Right cardiac atrium (tissue), 5 donors: Measurements from ENCODE around the gene ADD1. TPM values are rescaled to one million over a fixed set of nuclear protein-coding genes. Genes with fewer than 3 reads are reported as not detected.
A peak's percentile ranks its signal among the peaks of the same experiment; 100 is the strongest.

Source experiments
- ATAC-seq, 2 donors: fragments of 200-7000 bp; cut with Tn5 transposase; one replicate each; pipeline versions ENCODE4 v1.8.0 to v1.9.1; 2020; ENCODE audit warnings: moderate library complexity in 2 of 2, mild to moderate bottlenecking in 1 of 2
- DNase-seq, 3 donors: peaks; one replicate each; pipeline ENCODE4 v3.0.0-alpha.2; 2020
- H3K27ac ChIP-seq: one replicate; pipeline ENCODE4 v1.5.1; 2013; ENCODE audit warnings: mild to moderate bottlenecking, low read length, control low read depth, moderate library complexity
- H3K27me3 ChIP-seq: one replicate; pipeline ENCODE4 v1.6.1; 2013; ENCODE audit not compliant: control insufficient read depth, insufficient read depth
- H3K4me1 ChIP-seq: one replicate; pipeline ENCODE4 v1.6.1; 2013; ENCODE audit warnings: low read length; ENCODE audit not compliant: control insufficient read depth, insufficient read depth
- H3K4me3 ChIP-seq: one replicate; pipeline ENCODE4 v1.5.1; 2013; ENCODE audit warnings: low read length, control low read depth
- H3K9me3 ChIP-seq: one replicate; pipeline ENCODE4 v1.6.1; 2013; ENCODE audit warnings: low read length; ENCODE audit not compliant: control insufficient read depth
- WGBS: extraction: QIAGEN DNeasy Blood & Tissue Kit; methylation state at CpG from one replicate; pipeline ENCODE4 v1.1.7; 2013; 5-methylcytosine and 5-hydroxymethylcytosine counted together
- intact Hi-C, 4 donors: fragments of 100-400 bp; cut with DNase I; formaldehyde crosslinking; loops; one replicate each; pipeline versions ENCODE4 v1.11.0 to v1.14.0; 2022 to 2023
- polyA plus RNA-seq: library from polyadenylated mRNA; stranded (reverse); fragments of 200-250 nt; gene quantifications from one replicate; pipeline ENCODE4 v1.2.3, GENCODE V29; 2013
- total RNA-seq, 4 donors: library from RNA; stranded (reverse); fragmentation: NEBNext Ultra II Directional; extraction: Animal tissue kit (Norgen Biotek cat#: 25700); gene quantifications; one replicate each; pipeline ENCODE4 v1.2.1, GENCODE V29; 2021
- donor health status: healthy with polysubstance abuse.
- donor health status: DM: no; HTN: yes; CAD: no.
- donor health status: DM: no; HTN: no; CAD: no.
- donor health status: DM: no; HTN: yes; CAD: no; lungs with severe emphysema.
- donor health status: DM: yes; HTN: yes; CAD: no.

The ADD1 gene
- total and polyA plus RNA-seq, 5 donors: 207 to 256 (median 218) TPM

- 93% methylated on average over 36 of the region's 36 CpGs for WGBS
- Histone ChIP-seq H3K27me3 (no peaks in the 10 kb centered on the region), H3K27ac (no peak overlapping the region), H3K9me3 (no peaks in the 10 kb centered on the region), H3K4me1 (no peaks in the 10 kb centered on the region), H3K4me3 (no peak overlapping the region)
- intact Hi-C loops: no loop called here
- no peak for ATAC-seq
- DNase-seq: peak in 2 of 3 donors; percentile 58 to 60
Measured at GRCh38 chr4:2831611-2832308, 11.9 kb upstream of the ADD1 start.

GRCh38 chr4:2832309-2832980 is 11.2 kb upstream of the ADD1 start:
- H3K27me3 ChIP-seq: no peaks in the 10 kb centered on the region
- H3K9me3 ChIP-seq: no peaks in the 10 kb centered on the region
- 94% methylated on average over 20 of the region's 20 CpGs for WGBS
- peaks cover 3% of the 10 kb centered on the region for H3K4me1 ChIP-seq
- H3K4me3 ChIP-seq: no peak overlapping the region
- DNase-seq: peak in 2 of 3 donors; percentile 24 to 41
- ATAC-seq: no peak
- intact Hi-C loops: no loop called here
- no peak overlapping the region for H3K27ac ChIP-seq

GRCh38 chr4:2832981-2833670 is 10.5 kb upstream of the ADD1 start:
- intact Hi-C loops: no loop called here
- H3K9me3 ChIP-seq: no peaks in the 10 kb centered on the region
- no peak overlapping the region for H3K27ac ChIP-seq
- 92% methylated on average over 19 of the region's 19 CpGs for WGBS
- no peaks in the 10 kb centered on the region for H3K27me3 ChIP-seq
- no peak for ATAC-seq
- H3K4me1 ChIP-seq: peaks cover 5% of the 10 kb centered on the region
- no peak overlapping the region for H3K4me3 ChIP-seq
- DNase-seq: peak in 2 of 3 donors; percentile 34 to 35

GRCh38 chr4:2833671-2834000 is 10.0 kb upstream of the ADD1 start:
- 92% methylated on average over 7 of the region's 7 CpGs for WGBS
- H3K27ac ChIP-seq: no peak overlapping the region
- H3K4me3 ChIP-seq: no peak overlapping the region
- H3K9me3 ChIP-seq: no peaks in the 10 kb centered on the region
- peaks cover 5% of the 10 kb centered on the region for H3K4me1 ChIP-seq
- intact Hi-C loops: no loop called here
- DNase-seq: peak in 1 of 3 donors; percentile 34
- no peak for ATAC-seq
- H3K27me3 ChIP-seq: no peaks in the 10 kb centered on the region

- DNase-seq (peak in 2 of 3 donors; percentile 38 to 40), ATAC-seq (no peak)
- no peak overlapping the region for H3K4me3 ChIP-seq
- WGBS: 82% methylated on average over 13 of the region's 13 CpGs
- intact Hi-C loops: no loop called here
- no peaks in the 10 kb centered on the region for H3K9me3 ChIP-seq
- H3K27me3 ChIP-seq: no peaks in the 10 kb centered on the region
- no peak overlapping the region for H3K27ac ChIP-seq
- peaks cover 5% of the 10 kb centered on the region for H3K4me1 ChIP-seq
Measured at GRCh38 chr4:2834001-2834921, 9.4 kb upstream of the ADD1 start.

- no peaks in the 10 kb centered on the region for H3K27me3 ChIP-seq
- peak in 2 of 3 donors; percentile 43 to 59 for DNase-seq
- H3K27ac ChIP-seq: no peak overlapping the region
- 92% methylated on average over 8 of the region's 8 CpGs for WGBS
- H3K4me3 ChIP-seq: no peak overlapping the region
- no peaks in the 10 kb centered on the region for H3K9me3 ChIP-seq
- peaks cover 5% of the 10 kb centered on the region for H3K4me1 ChIP-seq
- intact Hi-C loops: no loop called here
- ATAC-seq: no peak
Measured at GRCh38 chr4:2835978-2836377, 7.7 kb upstream of the ADD1 start.

- H3K4me1 ChIP-seq: peaks cover 5% of the 10 kb centered on the region
- H3K27me3 ChIP-seq: no peaks in the 10 kb centered on the region
- intact Hi-C loops: no loop called here
- H3K27ac ChIP-seq: no peak overlapping the region
- DNase-seq: peak in 2 of 3 donors; percentile 44 to 49
- no peaks in the 10 kb centered on the region for H3K9me3 ChIP-seq
- 70% methylated on average over 5 of the region's 5 CpGs for WGBS
- H3K4me3 ChIP-seq: no peak overlapping the region
- ATAC-seq: peak in 1 of 2 donors; percentile 9
Measured at GRCh38 chr4:2836391-2836859, 7.2 kb upstream of the ADD1 start.

GRCh38 chr4:2837110-2837903 is 6.3 kb upstream of the ADD1 start:
- ATAC-seq (peak; percentile 11 to 19), DNase-seq (peak in 2 of 3 donors; percentile 58 to 75)
- no peaks in the 10 kb centered on the region for H3K27me3 ChIP-seq
- no peak overlapping the region for H3K4me3 ChIP-seq
- peaks cover 5% of the 10 kb centered on the region for H3K4me1 ChIP-seq
- 57% methylated on average over 20 of the region's 20 CpGs for WGBS
- H3K9me3 ChIP-seq: no peaks in the 10 kb centered on the region
- intact Hi-C loops: no loop called here
- H3K27ac ChIP-seq: peak overlapping the region; percentile 49

GRCh38 chr4:2837904-2838496 is 5.6 kb upstream of the ADD1 start:
- intact Hi-C loops: no loop called here
- Histone ChIP-seq H3K4me1 (peaks cover 5% of the 10 kb centered on the region), H3K27me3 (no peaks in the 10 kb centered on the region), H3K4me3 (no peak overlapping the region), H3K9me3 (no peaks in the 10 kb centered on the region), H3K27ac (peak overlapping the region; percentile 49)
- ATAC-seq (peak; percentile 67 to 76), DNase-seq (peak in 2 of 3 donors; percentile 71 to 80)
- 36% methylated on average over 8 of the region's 8 CpGs for WGBS
